AG04449 (cell line): Measurements from ENCODE around the gene TMEM98.

Experiments used
- CTCF ChIA-PET: fragments of 350-600 bp; formaldehyde crosslinking; extraction: SDS; loops from one replicate; lab custom pipeline; 2021; ENCODE audit warnings: antibody characterized with exemption; lab: Yijun Ruan, JAX
- POLR2A ChIA-PET: fragments of 400-600, 350-600 bp; formaldehyde crosslinking; extraction: SDS; loops from one replicate; lab custom pipeline; 2020; ENCODE audit warnings: antibody characterized with exemption, inconsistent platforms; lab: Yijun Ruan, JAX
- DNase-seq: peaks from one replicate; pipeline ENCODE4 v3.0.0-alpha.2; 2010; ENCODE audit warnings: low read depth, low spot score
- H3K4me3 ChIP-seq: 2 replicates; pipeline ENCODE4 v1.5.1; 2011; ENCODE audit warnings: low read depth, mild to moderate bottlenecking, control low read depth, low read length
- CTCF ChIP-seq: IDR thresholded peaks from one replicate; pipeline ENCODE4 v1.5.1; 2011; ENCODE audit warnings: mild to moderate bottlenecking, moderate library complexity, low read length, control low read depth, inconsistent platforms; ENCODE audit not compliant: insufficient read depth; ENCODE audit errors: missing control alignments

The TMEM98 gene

DNA sequence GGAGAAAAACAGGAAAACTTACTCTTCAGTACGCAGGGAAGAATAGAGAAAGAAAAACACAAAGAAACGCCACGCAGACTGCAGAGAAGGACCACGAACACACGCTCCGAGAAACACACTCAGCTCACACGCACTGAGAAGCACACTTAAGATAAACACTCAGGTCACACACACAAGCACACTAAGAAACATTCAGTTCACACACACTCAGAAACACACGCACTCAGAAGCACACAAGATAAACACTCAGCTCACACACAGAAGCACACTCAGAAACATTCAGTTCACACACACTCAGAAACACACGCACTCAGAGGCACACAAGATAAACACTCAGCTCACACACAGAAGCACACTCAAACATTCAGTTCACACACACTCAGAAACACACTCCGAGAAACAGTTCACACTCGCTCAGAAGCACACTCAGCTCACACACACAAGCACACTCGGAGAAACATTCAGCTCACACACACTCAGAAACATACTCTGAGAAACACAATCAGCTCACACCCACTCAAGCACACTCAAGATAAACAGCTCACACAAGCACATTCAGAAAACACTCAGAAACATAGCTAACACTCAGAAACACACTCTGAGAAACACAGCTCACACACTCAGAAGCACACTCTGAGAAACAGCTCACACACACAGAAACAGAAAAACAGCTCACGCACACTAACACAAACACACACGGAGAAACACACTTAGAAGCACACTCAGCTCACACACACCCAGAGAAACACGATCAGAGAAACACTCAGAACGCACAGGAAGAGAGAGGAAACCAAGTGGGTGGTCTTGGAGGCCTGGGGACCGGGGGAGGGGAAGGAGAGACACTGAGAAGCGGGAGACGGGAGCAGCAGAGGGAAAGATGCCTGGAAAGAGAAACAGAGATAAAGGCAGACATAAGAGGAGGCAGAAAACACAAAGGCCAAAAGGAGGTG, 908 bp downstream of the TMEM98 start:
- DNase-seq: no peak
- ChIA-PET CTCF (interaction anchor here (1.0 to 6.1 kb wide), 10 partner anchors 9 to 467 kb away, joined by 3 to 27 read pairs (median 6); partner anchors contain the start of gene MYO1D), POLR2A (interaction anchor here (0.7 kb wide), 1 partner anchor 15 kb away, joined by 3 read pairs; no protein-coding TSS in a partner anchor)
- TF ChIP-seq CTCF: no peak
- peak overlapping the region; percentile 70 for H3K4me3 ChIP-seq

DNA sequence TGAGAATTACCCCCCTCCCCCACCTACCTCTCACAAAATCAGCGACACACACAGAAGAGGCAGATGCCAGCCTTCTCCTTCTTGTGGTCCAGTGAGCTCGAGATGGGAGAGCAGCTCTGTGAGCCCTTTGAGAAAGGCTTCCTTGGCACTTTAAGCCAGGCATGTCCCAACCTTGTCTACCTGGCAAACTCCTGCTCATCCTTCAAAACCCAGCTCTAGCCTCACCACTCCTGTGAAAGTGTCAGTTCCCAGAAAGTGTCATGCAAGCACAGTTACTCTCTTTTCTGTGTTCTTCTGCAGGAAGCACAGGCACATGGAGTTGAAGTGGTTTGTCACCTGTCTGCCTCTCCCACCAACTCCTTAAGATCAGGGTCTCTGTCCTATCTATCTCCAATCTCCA, 1.6 kb downstream of the TMEM98 start:
- ChIA-PET CTCF (interaction anchor here (1.0 to 6.1 kb wide), 8 partner anchors 8 to 467 kb away, joined by 3 to 27 read pairs (median 7); partner anchors contain the start of gene MYO1D), POLR2A (no interaction called here)
- DNase-seq: no peak

DNA sequence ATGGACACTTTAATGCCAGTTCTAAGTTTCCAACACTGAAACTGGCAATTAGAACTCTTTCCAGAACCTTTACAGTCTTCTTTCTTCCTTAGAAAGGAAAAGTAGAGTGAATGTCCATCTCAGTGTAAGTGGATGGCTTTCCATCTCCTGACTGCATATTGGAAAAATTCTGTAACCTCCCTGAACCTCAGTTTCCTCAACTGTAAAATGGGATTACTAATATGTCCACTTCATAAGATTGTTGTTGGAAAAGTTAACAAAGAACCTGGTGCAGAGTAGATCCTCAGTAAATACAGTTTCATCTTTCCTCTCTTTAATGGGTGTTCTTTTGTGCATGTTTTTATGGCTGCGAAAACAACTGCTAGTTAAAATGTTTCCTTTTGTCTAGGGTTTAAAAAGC, 2.6 kb downstream of the TMEM98 start:
- no peak for TF ChIP-seq CTCF
- no peak overlapping the region for H3K4me3 ChIP-seq
- ChIA-PET POLR2A (no interaction called here), CTCF (interaction anchor here (1.1 to 6.1 kb wide), 3 partner anchors 11 to 53 kb away, joined by 4 to 27 read pairs (median 23); partner anchors contain the start of gene MYO1D)
- DNase-seq: no peak

More for the DNA sequence above, 1.6 kb downstream of the TMEM98 start:
- H3K4me3 ChIP-seq: peak overlapping the region; percentile 70
- TF ChIP-seq CTCF: no peak

DNA sequence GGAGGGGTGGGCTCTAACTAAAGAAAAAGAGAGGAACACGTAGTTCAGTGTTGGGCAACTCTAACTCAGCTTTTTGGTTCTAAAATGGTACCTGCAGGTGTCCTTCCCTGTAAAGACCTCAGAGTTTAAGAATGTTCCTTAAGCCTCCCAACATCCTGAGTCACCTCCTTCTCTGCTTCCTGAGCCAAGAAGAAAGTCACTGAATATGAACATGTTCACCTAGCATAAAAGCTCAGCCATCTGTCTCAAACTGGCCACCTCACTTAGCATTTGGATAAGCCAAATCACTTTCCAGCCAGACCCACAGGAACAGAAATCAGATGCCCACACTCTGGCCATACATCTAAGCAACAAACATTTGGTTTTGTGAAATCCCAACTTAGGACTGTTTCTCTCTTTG, 3.7 kb downstream of the TMEM98 start:
- CTCF ChIA-PET: interaction anchor here (1.4 to 6.1 kb wide), 2 partner anchors 9 to 68 kb away, joined by 4 to 27 read pairs; no protein-coding TSS in a partner anchor
- TF ChIP-seq CTCF: no peak
- no peak for DNase-seq
- POLR2A ChIA-PET: no interaction called here
- H3K4me3 ChIP-seq: no peak overlapping the region

DNA sequence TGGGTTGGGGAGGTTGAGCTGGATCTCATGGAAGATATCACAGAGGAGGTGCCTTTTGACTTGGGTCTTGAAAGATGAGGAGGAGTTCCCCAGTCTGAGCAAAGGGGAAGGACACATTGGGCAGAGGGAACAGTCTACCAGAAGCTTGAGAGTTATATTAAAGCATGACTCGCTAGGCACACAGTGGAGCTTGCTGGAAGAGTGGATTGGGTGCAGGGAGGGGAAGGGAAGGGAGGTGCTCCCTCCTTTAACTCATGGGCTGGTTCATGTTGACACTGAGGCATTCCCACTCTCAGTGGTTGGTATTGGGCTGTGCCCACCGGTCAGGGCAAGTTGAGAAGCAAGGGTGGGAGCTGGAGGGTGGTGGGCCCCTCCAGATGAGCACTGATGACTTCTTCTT, 5.9 kb downstream of the TMEM98 start:
- ChIA-PET POLR2A (no interaction called here), CTCF (interaction anchor here (1.1 to 6.1 kb wide), 2 partner anchors 7 to 10 kb away, joined by 3 to 27 read pairs; no protein-coding TSS in a partner anchor)
- no peak for TF ChIP-seq CTCF
- DNase-seq: no peak
- H3K4me3 ChIP-seq: no peak overlapping the region

DNA sequence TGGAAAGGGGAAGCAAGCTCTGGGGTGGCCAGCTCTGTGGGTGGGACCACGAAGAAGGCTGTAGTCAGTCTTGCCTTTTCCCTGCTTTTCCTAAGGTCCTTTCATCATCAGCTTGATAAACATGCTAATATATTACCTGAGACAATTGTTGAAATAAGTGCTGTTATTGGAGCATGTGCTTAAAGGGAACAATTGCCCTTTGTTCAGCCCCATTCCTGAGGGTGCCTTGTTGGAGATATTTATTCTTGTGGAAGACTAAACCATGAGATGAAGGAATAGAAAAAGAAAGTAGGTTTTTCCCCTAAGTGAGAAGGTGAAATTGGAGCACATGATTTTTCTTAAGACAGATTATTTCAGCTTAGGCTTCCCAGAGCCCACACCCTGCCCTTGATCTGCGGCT, 7.8 kb downstream of the TMEM98 start:
- ChIA-PET POLR2A (no interaction called here), CTCF (interaction anchor here (0.7 to 3.6 kb wide), 12 partner anchors 8 to 157 kb away, joined by 3 to 21 read pairs (median 6); no protein-coding TSS in a partner anchor)
- no peak for TF ChIP-seq CTCF
- no peak overlapping the region for H3K4me3 ChIP-seq
- no peak for DNase-seq
